ENCODE results near the gene MSH5.
A peak's percentile ranks its signal among the peaks of the same experiment; 100 is the strongest.

MSH5 gene

DNA sequence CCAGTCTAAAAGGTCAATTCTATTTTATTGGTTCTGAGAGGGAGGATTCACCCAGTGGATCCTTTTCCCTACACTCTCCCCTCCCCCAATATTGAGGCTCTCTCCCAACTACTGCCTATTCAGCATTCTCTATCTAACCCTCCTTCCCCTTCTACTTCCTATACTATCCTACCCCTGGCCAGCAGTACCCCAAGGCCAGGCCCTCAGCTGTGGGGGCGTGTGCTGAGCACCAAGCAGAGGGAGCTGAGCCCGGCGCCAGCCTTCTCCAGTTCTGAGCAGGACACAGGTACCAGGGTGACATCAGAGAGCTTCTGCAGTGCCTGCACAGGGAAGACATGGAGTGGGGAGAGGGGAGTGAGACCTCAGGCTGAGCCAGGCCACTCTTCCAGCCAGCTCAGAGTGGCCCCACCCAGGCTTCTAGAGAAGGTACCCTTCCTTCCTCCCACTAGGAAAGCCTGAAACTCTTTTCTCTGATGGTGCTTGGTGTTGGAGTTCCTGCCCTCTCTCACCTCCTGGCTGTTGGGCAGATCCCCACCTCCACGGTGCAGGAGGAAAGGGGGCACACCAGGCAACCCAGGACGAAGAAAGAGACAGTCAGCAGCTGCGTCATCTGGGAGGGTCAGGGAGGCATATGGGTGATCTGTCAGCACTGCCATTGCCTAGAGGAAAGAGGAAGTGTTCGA lies 12.6 kb upstream of the MSH5 start:
- DNase-seq (ENCODE audit: low read depth in 1 of 2, low spot score in 1 of 2): no peak
- in situ Hi-C loops (cut with HindIII; ENCODE audit: low pct_unique_long_range_greater_than_20kb, low sequenced_read_pairs): no loop called here
- TF ChIP-seq JUND (IDR thresholded peaks at IDR 0.05; ENCODE audit: low read depth): no peak

DNA sequence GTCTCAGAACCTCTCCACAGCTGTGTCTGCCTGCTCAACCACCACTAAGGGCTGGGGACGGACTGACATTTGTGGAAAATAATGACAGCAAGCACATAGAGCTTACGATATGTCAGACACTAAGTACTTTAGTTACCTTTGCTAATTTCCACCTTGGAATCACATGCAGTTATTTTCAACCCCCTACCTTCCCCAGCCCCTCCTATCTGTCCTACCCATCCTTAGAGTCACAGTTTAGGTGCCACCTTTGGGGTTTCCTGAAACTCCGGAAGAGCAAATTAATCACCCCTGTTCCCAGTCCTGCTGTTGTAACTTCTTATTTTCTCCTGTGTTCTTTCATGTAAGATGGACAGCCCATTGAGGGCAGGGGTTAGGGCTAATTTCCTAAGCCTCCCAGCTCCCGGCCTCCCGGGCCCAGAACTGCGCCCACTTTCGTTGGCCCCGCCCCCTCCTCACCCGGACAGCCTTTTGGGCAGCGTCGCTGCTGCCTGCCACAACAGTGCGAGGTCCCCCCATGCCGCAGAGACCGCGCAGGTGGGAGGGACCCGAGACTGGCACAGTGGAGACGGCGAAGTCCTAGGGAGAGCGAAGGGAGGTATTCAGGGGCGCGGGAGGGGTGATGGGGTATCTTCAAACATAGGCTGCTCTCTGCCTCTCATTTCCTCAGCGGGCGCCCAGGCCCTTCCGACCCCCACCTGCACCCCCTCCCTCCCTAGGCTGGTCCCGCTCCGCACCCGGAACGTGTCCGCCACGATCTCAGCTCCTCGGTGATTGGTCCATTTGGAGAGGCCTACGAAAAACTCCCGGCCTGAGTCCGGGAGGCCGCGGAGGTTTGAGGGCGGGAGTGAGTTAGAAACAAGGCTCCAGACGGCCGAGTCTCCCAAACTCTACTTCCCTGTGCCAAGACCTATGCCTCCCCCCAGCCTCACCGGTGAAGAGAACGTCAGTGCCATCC lies 11.8 kb upstream of the MSH5 start:
- no peak for TF ChIP-seq JUND (IDR thresholded peaks at IDR 0.05; ENCODE audit: low read depth)
- in situ Hi-C loops (cut with HindIII; ENCODE audit: low pct_unique_long_range_greater_than_20kb, low sequenced_read_pairs): no loop called here
- peak; percentile 57 to 66 for DNase-seq (ENCODE audit: low read depth in 1 of 2, low spot score in 1 of 2)

DNA sequence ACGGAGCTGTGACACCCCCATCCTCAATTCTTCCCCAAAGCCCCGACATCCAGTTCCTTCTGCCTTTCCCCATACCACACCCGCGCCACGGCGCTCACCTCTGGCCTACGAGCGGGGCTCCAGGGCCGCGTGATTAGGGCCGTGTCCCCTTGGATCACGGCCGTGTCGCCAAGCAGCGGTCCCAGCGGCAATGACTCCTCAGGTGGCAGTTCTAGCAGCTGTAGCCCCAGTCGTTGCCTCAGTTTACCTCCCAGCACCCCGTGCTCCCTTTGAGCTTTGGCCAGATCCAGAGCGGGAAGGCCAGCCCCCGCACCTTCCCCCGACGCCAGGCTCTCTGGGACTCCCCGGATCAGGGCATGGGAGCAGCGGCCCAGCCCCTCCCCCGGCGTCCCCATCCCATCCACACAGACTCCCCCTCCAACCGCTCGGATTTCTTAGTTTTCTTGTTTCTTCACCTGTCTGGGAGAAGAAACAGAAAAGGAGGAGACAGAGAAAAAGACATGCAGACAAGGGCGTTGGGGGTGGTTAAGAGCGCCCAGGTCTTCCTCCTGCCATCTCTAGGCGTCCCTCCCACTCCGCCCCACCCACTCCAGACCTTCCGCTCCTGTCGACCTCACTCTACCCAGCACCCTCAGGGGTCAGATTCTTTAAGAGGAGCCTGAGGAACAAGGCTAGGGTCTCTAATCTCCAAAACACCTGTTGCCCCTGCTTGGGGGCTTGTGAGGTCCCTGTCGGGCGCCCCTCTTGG lies 10.9 kb upstream of the MSH5 start, which contains the start of gene DDAH2:
Gene DDAH2 (minus strand): TSS at position 533 of the 748 bp plus-strand sequence. CDS start 138 bp downstream, at position 395.
- TF ChIP-seq JUND (IDR thresholded peaks at IDR 0.05; ENCODE audit: low read depth): no peak
- in situ Hi-C loops (cut with HindIII; ENCODE audit: low pct_unique_long_range_greater_than_20kb, low sequenced_read_pairs): no loop called here
- peak in 1 of 2 experiments; percentile 55 for DNase-seq (ENCODE audit: low read depth in 1 of 2, low spot score in 1 of 2)

DNA sequence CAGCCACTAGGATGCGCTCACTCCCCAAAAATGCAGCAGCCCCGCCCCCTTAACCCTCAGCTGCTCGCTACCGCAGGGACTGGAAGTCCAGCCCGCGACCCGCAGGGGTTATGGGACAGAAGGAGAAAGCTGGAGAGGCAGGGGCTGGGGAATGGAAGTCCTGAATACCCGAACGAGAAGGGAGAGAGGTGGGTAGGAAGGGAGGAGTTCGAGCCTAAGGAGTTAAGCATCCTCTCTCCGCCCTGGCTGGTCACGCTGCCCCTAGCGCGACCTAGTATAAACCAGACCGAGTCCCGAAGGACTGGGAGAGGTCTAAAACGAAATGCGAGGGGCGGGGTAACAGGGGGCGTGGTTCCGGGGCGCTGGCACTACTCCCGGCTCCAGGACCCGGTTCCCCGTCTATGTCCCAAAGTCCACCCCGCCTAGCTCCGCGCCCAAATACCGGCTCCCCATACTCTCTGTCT lies 10.3 kb upstream of the MSH5 start:
- DNase-seq (ENCODE audit: low read depth in 1 of 2, low spot score in 1 of 2): peak; percentile 90 to 94
- in situ Hi-C loops (cut with HindIII; ENCODE audit: low pct_unique_long_range_greater_than_20kb, low sequenced_read_pairs): no loop called here
- no peak for TF ChIP-seq JUND (IDR thresholded peaks at IDR 0.05; ENCODE audit: low read depth)

DNA sequence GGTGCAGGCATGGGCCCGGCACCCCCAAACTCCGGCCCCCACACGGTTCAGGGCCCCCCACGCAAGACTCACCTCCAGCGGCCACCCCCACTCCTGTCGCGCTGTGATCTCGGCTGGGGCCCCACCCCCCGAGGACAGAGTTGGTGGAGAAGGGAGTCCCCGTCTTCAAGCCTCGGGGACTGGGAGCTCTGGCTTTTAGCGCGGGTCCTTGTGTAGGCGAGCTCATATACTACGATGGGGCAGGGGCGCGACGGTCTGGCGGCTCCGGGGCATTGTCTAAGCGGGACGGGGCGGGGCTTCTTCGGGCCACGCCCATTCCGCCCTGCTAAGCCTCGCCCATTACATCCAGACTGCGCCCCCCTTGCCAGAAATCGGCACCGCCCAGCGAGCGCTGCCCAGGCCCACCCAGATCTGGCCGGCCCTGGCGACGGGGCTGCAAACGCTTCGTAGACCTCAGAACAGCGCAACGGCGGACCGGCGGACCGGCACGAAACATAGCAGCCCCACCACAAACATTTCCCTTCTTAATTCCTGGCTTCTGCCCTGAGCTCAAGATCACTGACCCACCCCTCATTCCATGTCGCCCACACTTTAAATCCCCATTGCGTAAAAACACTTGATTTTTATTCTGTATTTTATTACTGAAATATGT lies 9.7 kb upstream of the MSH5 start:
- in situ Hi-C loops (cut with HindIII; ENCODE audit: low pct_unique_long_range_greater_than_20kb, low sequenced_read_pairs): no loop called here
- DNase-seq (ENCODE audit: low read depth in 1 of 2, low spot score in 1 of 2): peak; percentile 53 to 73
- no peak for TF ChIP-seq JUND (IDR thresholded peaks at IDR 0.05; ENCODE audit: low read depth)

DNA sequence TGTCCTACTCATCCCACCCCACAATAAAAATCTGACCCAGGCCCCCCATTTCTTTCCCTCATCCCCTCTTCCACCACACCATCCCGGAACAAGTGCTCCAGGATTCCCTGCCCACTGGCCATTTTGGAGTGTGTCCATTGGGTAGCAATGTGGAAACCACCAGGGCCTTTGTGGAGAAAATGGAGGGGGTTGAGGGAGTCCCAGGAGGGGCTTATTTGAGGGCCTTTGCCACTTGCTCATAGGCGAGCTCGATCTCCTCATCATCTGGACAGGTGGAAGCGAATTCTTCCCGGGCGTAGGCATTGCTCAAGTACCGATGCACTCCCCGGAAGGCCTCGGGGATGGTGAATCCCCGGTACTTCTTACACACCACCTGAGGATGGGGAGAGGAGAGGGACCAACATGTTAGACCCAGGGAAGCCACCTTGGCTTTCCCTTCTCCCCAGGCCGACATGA lies 9.1 kb upstream of the MSH5 start:
- in situ Hi-C loops (cut with HindIII; ENCODE audit: low pct_unique_long_range_greater_than_20kb, low sequenced_read_pairs): no loop called here

DNA sequence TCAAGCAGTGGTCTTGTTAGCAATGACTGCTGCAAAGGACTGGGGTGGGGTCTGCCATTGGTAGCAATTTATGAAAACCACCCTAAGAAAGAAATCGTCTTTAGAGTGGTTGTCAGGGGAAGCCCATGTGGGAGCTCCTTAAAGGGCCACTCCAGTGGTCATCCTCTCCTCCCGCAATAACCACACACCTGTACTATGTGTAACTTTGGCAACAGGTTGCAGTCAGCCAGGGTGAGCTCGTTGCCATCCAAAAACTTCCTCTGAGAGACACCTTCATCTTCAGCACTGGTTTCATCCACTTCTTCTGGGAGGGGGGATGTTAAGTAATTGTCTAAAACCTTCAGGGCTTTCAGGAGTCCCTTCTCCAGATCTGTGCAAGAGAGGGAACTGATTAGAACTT lies 7.8 kb upstream of the MSH5 start:
- in situ Hi-C loops (cut with HindIII; ENCODE audit: low pct_unique_long_range_greater_than_20kb, low sequenced_read_pairs): no loop called here
- DNase-seq (ENCODE audit: low read depth in 1 of 2, low spot score in 1 of 2): no peak
- TF ChIP-seq JUND (IDR thresholded peaks at IDR 0.05; ENCODE audit: low read depth): no peak

More for the DNA sequence above, 9.1 kb upstream of the MSH5 start:
- no peak for TF ChIP-seq JUND (IDR thresholded peaks at IDR 0.05; ENCODE audit: low read depth)
- no peak for DNase-seq (ENCODE audit: low read depth in 1 of 2, low spot score in 1 of 2)

DNA sequence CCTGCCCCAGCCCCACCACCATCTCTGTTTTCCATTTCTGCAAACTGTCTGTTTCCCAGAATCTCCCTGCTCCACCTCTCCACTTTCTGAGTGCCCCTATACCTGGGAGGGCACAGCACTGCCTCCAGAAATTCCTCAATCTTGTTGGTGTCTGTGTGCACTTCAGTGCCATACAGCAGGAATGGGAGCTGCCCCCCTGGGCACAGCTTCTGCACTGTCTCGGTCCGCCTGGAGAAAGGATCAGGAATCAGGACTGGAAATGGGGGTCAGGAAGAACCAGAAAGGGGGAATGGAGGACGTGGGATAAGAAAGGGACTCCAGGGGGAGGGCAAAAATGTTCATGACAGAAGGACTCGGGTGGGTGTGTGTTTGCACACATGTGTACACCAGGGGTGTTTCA lies 6.1 kb upstream of the MSH5 start:
- no peak for DNase-seq (ENCODE audit: low read depth in 1 of 2, low spot score in 1 of 2)
- TF ChIP-seq JUND (IDR thresholded peaks at IDR 0.05; ENCODE audit: low read depth): no peak
- in situ Hi-C loops (cut with HindIII; ENCODE audit: low pct_unique_long_range_greater_than_20kb, low sequenced_read_pairs): no loop called here

- TF ChIP-seq JUND (IDR thresholded peaks at IDR 0.05; ENCODE audit: low read depth): no peak
- no peak for DNase-seq (ENCODE audit: low read depth in 1 of 2, low spot score in 1 of 2)
- in situ Hi-C loops (cut with HindIII; ENCODE audit: low pct_unique_long_range_greater_than_20kb, low sequenced_read_pairs): no loop called here
These were observed 5.5 kb upstream of the MSH5 start for GRCh38 chr6:31734247-31734820.

- TF ChIP-seq JUND (IDR thresholded peaks at IDR 0.05; ENCODE audit: low read depth): no peak
- DNase-seq (ENCODE audit: low read depth in 1 of 2, low spot score in 1 of 2): peak in 1 of 2 experiments; percentile 40
- in situ Hi-C loops (cut with HindIII; ENCODE audit: low pct_unique_long_range_greater_than_20kb, low sequenced_read_pairs): no loop called here
These were observed 4.9 kb upstream of the MSH5 start for GRCh38 chr6:31734821-31735406.

- in situ Hi-C loops (cut with HindIII; ENCODE audit: low pct_unique_long_range_greater_than_20kb, low sequenced_read_pairs): no loop called here
- DNase-seq (ENCODE audit: low read depth in 1 of 2, low spot score in 1 of 2): peak; percentile 76 to 79
- TF ChIP-seq JUND (IDR thresholded peaks at IDR 0.05; ENCODE audit: low read depth): no peak
These were observed 3.6 kb upstream of the MSH5 start, which contains the start of gene CLIC1 for GRCh38 chr6:31736021-31736767. TSS of gene CLIC1 (minus strand) at chr6:31736530. CDS start at chr6:31736300, 230 bp downstream.
